NCI-H1694 (cell line): Measurements from ENCODE around the gene OR5K4.
"Not testable (repeated sequence)": the region's sequence is repeated elsewhere in the genome, so short reads cannot be mapped to it uniquely, and the experiment has no call there.

Experiments
- DNase-seq: peaks from one replicate; lab custom pipeline; 2025; lab: John Stamatoyannopoulos, UW

OR5K4 gene

GRCh38 chr3:98371186-98371585 is 17.5 kb downstream of the OR5K4 start:
- DNase-seq: no peak

- no peak for DNase-seq
Measured at GRCh38 chr3:98371853-98372252, 18.2 kb downstream of the OR5K4 start.

GRCh38 chr3:98372445-98372844 is 18.8 kb downstream of the OR5K4 start:
- DNase-seq: no peak

GRCh38 chr3:98376631-98377030 is 23.0 kb downstream of the OR5K4 start:
- no peak for DNase-seq

GRCh38 chr3:98388147-98388546 is 34.5 kb downstream of the OR5K4 start:
- no peak for DNase-seq

- DNase-seq: no peak
Measured at GRCh38 chr3:98390366-98390765, 36.7 kb downstream of the OR5K4 start, which contains the start of gene OR5K3. Gene OR5K3 (plus strand): TSS chr3:98390666. CDS start chr3:98390666, 0 bp downstream.

GRCh38 chr3:98395101-98395500 is 41.4 kb downstream of the OR5K4 start:
- DNase-seq: no peak

GRCh38 chr3:98396482-98396881 is 42.8 kb downstream of the OR5K4 start:
- DNase-seq: not testable (repeated sequence)

- DNase-seq: no peak
Measured at GRCh38 chr3:98398513-98398912, 44.9 kb downstream of the OR5K4 start.

- no peak for DNase-seq
Measured at GRCh38 chr3:98402507-98402906, 48.9 kb downstream of the OR5K4 start.

GRCh38 chr3:98404010-98404409 is 50.4 kb downstream of the OR5K4 start:
- no peak for DNase-seq
